GM12892 (cell line): ENCODE measurements around the gene WWOX. TPM values are rescaled to one million over a fixed set of nuclear protein-coding genes. Genes with fewer than 3 reads are reported as not detected.
"Not testable (repeated sequence)": the region's sequence is repeated elsewhere in the genome, so short reads cannot be mapped to it uniquely, and the experiment has no call there.

Source experiments
- DNase-seq: peaks from one replicate; pipeline ENCODE4 v3.0.0; 2011; ENCODE audit not compliant: insufficient read length
- FAIRE-seq: peaks from 2 replicates; lab custom pipeline; 2011; peaks lifted over from hg19 to GRCh38; lab: Jason Lieb, UNC
- POLR2A ChIP-seq: IDR thresholded peaks from 2 replicates; pipeline ENCODE4 v1.6.1; 2011; ENCODE audit warnings: low read depth, low read length, control low read depth
- POLR2AphosphoS5 ChIP-seq: IDR thresholded peaks from 2 replicates; pipeline ENCODE4 v1.6.1; 2011; ENCODE audit warnings: low read depth, low read length, control low read depth
- TAF1 ChIP-seq: IDR thresholded peaks from 2 replicates; pipeline ENCODE4 v1.6.1; 2011; ENCODE audit warnings: low read depth, mild to moderate bottlenecking, control low read depth, low read length, borderline replicate concordance
- polyA plus RNA-seq: library from polyadenylated mRNA; unstranded; fragments of >200 nt; gene quantifications from one replicate; pipeline ENCODE4 v1.2.1, GENCODE V29; 2012; ENCODE audit warnings: missing spikeins, inconsistent platforms; ENCODE audit not compliant: missing spikeins

The WWOX gene
- 8.1 TPM for polyA plus RNA-seq

- TF ChIP-seq POLR2A (peak; percentile 76), TAF1 (0 out of 2 replicates have a peak, but pooled peaks have one; percentile 30), POLR2AphosphoS5 (peak; percentile 67; the same call in 1 of the 2 replicates)
- DNase-seq (peak; percentile 88), FAIRE-seq (peak; percentile 88)
Measured at GRCh38 chr16:78099271-78100111, at the start of gene WWOX. WWOX (plus strand) TSS chr16:78099654.

- FAIRE-seq (no peak), DNase-seq (no peak)
- TF ChIP-seq POLR2AphosphoS5 = no peak
- no peak for TF ChIP-seq TAF1
- TF ChIP-seq POLR2A = no peak
Measured at GRCh38 chr16:78050734-78051400, 48.6 kb upstream of the WWOX start.

- DNase-seq (no peak), FAIRE-seq (no peak)
- TF ChIP-seq POLR2AphosphoS5 (no peak), TAF1 (no peak), POLR2A (no peak)
Measured at GRCh38 chr16:78057803-78058564, 41.5 kb upstream of the WWOX start.

GRCh38 chr16:78059806-78060205 lies 39.6 kb upstream of the WWOX start:
- not testable (repeated sequence) for FAIRE-seq, DNase-seq

GRCh38 chr16:78060295-78060694 lies 39.2 kb upstream of the WWOX start:
- no peak for FAIRE-seq
- DNase-seq = no peak
- TF ChIP-seq TAF1 = no peak
- TF ChIP-seq POLR2A = no peak
- TF ChIP-seq POLR2AphosphoS5 = no peak

- no peak for DNase-seq
- no peak for FAIRE-seq
- no peak for TF ChIP-seq POLR2A
- no peak for TF ChIP-seq POLR2AphosphoS5
- TF ChIP-seq TAF1 = no peak
Measured at GRCh38 chr16:78060809-78061208, 38.6 kb upstream of the WWOX start.

GRCh38 chr16:78065319-78065718 lies 34.1 kb upstream of the WWOX start:
- DNase-seq (no peak), FAIRE-seq (no peak)
- TF ChIP-seq POLR2A = no peak
- no peak for TF ChIP-seq TAF1
- no peak for TF ChIP-seq POLR2AphosphoS5

- no peak for TF ChIP-seq POLR2AphosphoS5
- TF ChIP-seq POLR2A = no peak
- TF ChIP-seq TAF1 = no peak
- FAIRE-seq = no peak
- no peak for DNase-seq
Measured at GRCh38 chr16:78069913-78070312, 29.5 kb upstream of the WWOX start.

- DNase-seq (no peak), FAIRE-seq (no peak)
- TF ChIP-seq POLR2AphosphoS5 = no peak
- no peak for TF ChIP-seq POLR2A
- no peak for TF ChIP-seq TAF1
Measured at GRCh38 chr16:78072275-78072674, 27.2 kb upstream of the WWOX start.

- FAIRE-seq (no peak), DNase-seq (no peak)
- no peak for TF ChIP-seq POLR2AphosphoS5
- TF ChIP-seq POLR2A = no peak
- no peak for TF ChIP-seq TAF1
Measured at GRCh38 chr16:78075800-78076199, 23.7 kb upstream of the WWOX start.

GRCh38 chr16:78081341-78081740 lies 18.1 kb upstream of the WWOX start:
- DNase-seq (no peak), FAIRE-seq (no peak)
- TF ChIP-seq POLR2A (no peak), POLR2AphosphoS5 (no peak), TAF1 (no peak)

GRCh38 chr16:78091419-78091818 lies 8.0 kb upstream of the WWOX start:
- no peak for TF ChIP-seq POLR2AphosphoS5
- TF ChIP-seq POLR2A = no peak
- no peak for TF ChIP-seq TAF1
- DNase-seq (no peak), FAIRE-seq (no peak)
